Endothelial cell of umbilical vein (primary cell): ENCODE results near the gene THSD7B. TPM values are rescaled to one million over a fixed set of nuclear protein-coding genes. Genes with fewer than 3 reads are reported as not detected.

Experiments used
- BruUV-seq: library from RNA; stranded (reverse); fragments of 400-500 nt; replicated peaks from 2 replicates; lab custom pipeline; 2021; lab: Mats Ljungman, UMichigan
- CTCF ChIA-PET: fragments of 300-600, 350-600 bp; sonication (Branson Sonifier 250); formaldehyde crosslinking; loops from one replicate; lab custom pipeline; 2021; ENCODE audit warnings: antibody characterized with exemption, inconsistent platforms; lab: Charles Lee
- POLR2A ChIA-PET: fragments of 300-600, 350-600 bp; sonication (Branson Sonifier 250); formaldehyde crosslinking; loops from one replicate; lab custom pipeline; 2021; ENCODE audit warnings: antibody characterized with exemption, inconsistent platforms; lab: Charles Lee
- DNase-seq: peaks from one replicate; pipeline ENCODE4 v3.0.0-alpha.2; 2011; ENCODE audit warnings: low read depth, low spot score
- FAIRE-seq: peaks from 2 replicates; lab custom pipeline; 2011; peaks lifted over from hg19 to GRCh38; lab: Jason Lieb, UNC
- H2AFZ ChIP-seq: 2 replicates; pipeline ENCODE4 v1.6.0; 2012; ENCODE audit warnings: low read depth, low read length, control low read depth, inconsistent platforms
- H3K27ac ChIP-seq: 2 replicates; pipeline ENCODE4 v1.5.1; 2011; ENCODE audit warnings: low read depth, mild to moderate bottlenecking, control low read depth, low read length, moderate library complexity; ENCODE audit not compliant: insufficient read depth
- H3K27me3 ChIP-seq, 2 experiments: 2 replicates each; pipeline versions ENCODE4 v1.6.0 to v1.6.1; 2011; ENCODE audit warnings: low read length in 2 of 2, mixed read lengths in 1 of 2; ENCODE audit not compliant: control insufficient read depth in 2 of 2, insufficient read depth in 2 of 2
- H3K36me3 ChIP-seq, 2 experiments: 2 replicates in 1 of 2; 3 replicates in 1 of 2; pipeline ENCODE4 v1.5.1; 2011; ENCODE audit warnings: low read length in 2 of 2, mild to moderate bottlenecking in 1 of 2, moderate library complexity in 1 of 2; ENCODE audit not compliant: control insufficient read depth in 2 of 2, insufficient read depth in 2 of 2; ENCODE audit errors: extremely low read depth in 1 of 2
- H3K4me1 ChIP-seq: 3 replicates; pipeline ENCODE4 v1.5.1; 2011; ENCODE audit warnings: mild to moderate bottlenecking, low read length; ENCODE audit not compliant: control insufficient read depth, insufficient read depth; ENCODE audit errors: extremely low read depth
- H3K4me2 ChIP-seq: 2 replicates; pipeline ENCODE4 v1.6.1; 2011; ENCODE audit warnings: low read length, control low read depth, mixed read lengths; ENCODE audit not compliant: insufficient read depth
- H3K4me3 ChIP-seq, 3 experiments: fragments of 200-600 bp in 1 of 3; sonication (generic), shearing (Covaris generic) in 1 of 3; replicated peaks in 1 of 3; 2 replicates each; pipeline ENCODE4 v1.5.1; 2011 to 2016; ENCODE audit warnings: control low read depth in 3 of 3, low read length in 3 of 3, mild to moderate bottlenecking in 2 of 3, inconsistent platforms in 1 of 3, low read depth in 1 of 3, moderate library complexity in 1 of 3; ENCODE audit not compliant: insufficient read depth in 1 of 3
- H3K79me2 ChIP-seq: 2 replicates; pipeline ENCODE4 v1.6.0; 2012; ENCODE audit warnings: low read length, inconsistent platforms; ENCODE audit not compliant: control insufficient read depth, insufficient read depth
- H3K9ac ChIP-seq: replicated peaks from 2 replicates; pipeline ENCODE3; 2011; ENCODE audit warnings: low read length, control low read depth; ENCODE audit not compliant: insufficient read depth; ENCODE audit errors: extremely low read depth
- H3K9me1 ChIP-seq: replicated peaks from 3 replicates; pipeline ENCODE4 v1.6.0; 2011; ENCODE audit warnings: mild to moderate bottlenecking, low read length; ENCODE audit not compliant: control insufficient read depth, insufficient read depth; ENCODE audit errors: extremely low read depth
- H3K9me3 ChIP-seq: replicated peaks from 2 replicates; pipeline ENCODE4 v1.5.1; 2012; ENCODE audit warnings: low read length, inconsistent platforms; ENCODE audit not compliant: control insufficient read depth, insufficient read depth
- H4K20me1 ChIP-seq: replicated peaks from 2 replicates; pipeline ENCODE3; 2011; ENCODE audit warnings: mild to moderate bottlenecking, low read length; ENCODE audit not compliant: control insufficient read depth, insufficient read depth; ENCODE audit errors: extremely low read depth
- CTCF ChIP-seq, 2 donors: IDR thresholded peaks; 1 replicate in 1 of 2; 2 replicates in 1 of 2; pipeline ENCODE4 v1.5.1; 2011; ENCODE audit warnings: low read length in 2 of 2, mild to moderate bottlenecking in 2 of 2, moderate library complexity in 2 of 2, control low read depth in 1 of 2, inconsistent platforms in 1 of 2, low read depth in 1 of 2; ENCODE audit not compliant: insufficient read depth in 1 of 2; ENCODE audit errors: extremely low read depth in 1 of 2
- EZH2 ChIP-seq: IDR thresholded peaks from 2 replicates; pipeline ENCODE4 v1.6.1; 2012; ENCODE audit warnings: borderline replicate concordance, low read depth, mild to moderate bottlenecking, moderate library complexity, low read length, inconsistent platforms; ENCODE audit not compliant: severe bottlenecking
- FOS ChIP-seq: IDR thresholded peaks from 2 replicates; pipeline ENCODE4 v1.6.1; 2011; ENCODE audit warnings: mild to moderate bottlenecking, low read length, moderate library complexity, borderline replicate concordance; ENCODE audit not compliant: insufficient read depth
- GATA2 ChIP-seq: IDR thresholded peaks from 2 replicates; pipeline ENCODE4 v1.7.0; 2011; ENCODE audit warnings: low read depth, mild to moderate bottlenecking, moderate library complexity, mixed read lengths, low read length; ENCODE audit not compliant: insufficient read length, insufficient read depth
- JUN ChIP-seq: IDR thresholded peaks from 2 replicates; pipeline ENCODE4 v1.6.1; 2011; ENCODE audit warnings: borderline replicate concordance, low read depth; ENCODE audit not compliant: insufficient read length, insufficient read depth
- MYC ChIP-seq: IDR thresholded peaks from one replicate; pipeline ENCODE4 v1.6.1; 2011; ENCODE audit warnings: mild to moderate bottlenecking, low read depth, low read length
- POLR2A ChIP-seq: IDR thresholded peaks from 2 replicates; pipeline ENCODE4 v1.6.1; 2012; ENCODE audit warnings: low read depth, mild to moderate bottlenecking, control low read depth, low read length
- POLR2AphosphoS5 ChIP-seq: IDR thresholded peaks from 2 replicates; pipeline ENCODE4 v1.6.1; 2012; ENCODE audit warnings: low read depth, mild to moderate bottlenecking, control low read depth, low read length, moderate library complexity; ENCODE audit not compliant: insufficient read depth
- dilution Hi-C: fragments of 300-500 bp; cut with MboI; formaldehyde crosslinking; loops from one replicate; pipeline ENCODE4 v1.15.0; 2019; ENCODE audit warnings: low sequenced_read_pairs; ENCODE audit not compliant: extremely low pct_ligation_motif_present
- intact Hi-C: fragments of 100-400 bp; cut with micrococcal nuclease; formaldehyde crosslinking; loops from one replicate; pipeline ENCODE4 v1.10.0; 2022
- polyA plus RNA-seq, 4 experiments: library from polyadenylated mRNA; depleted of rRNA in 3 of 4; stranded (reverse) in 3 of 4; unstranded in 1 of 4; fragments of >200 nt; gene quantifications; 2 replicates each; pipeline versions ENCODE4 v1.2.1 to v1.2.3, GENCODE V29; 2011 to 2012; ENCODE audit warnings: missing spikeins in 1 of 4
- total RNA-seq: library from RNA; stranded (reverse); gene quantifications from 2 replicates; pipeline ENCODE4 v1.2.3, GENCODE V29; 2021
- TF ChIP-seq, protein P1 (sequence below): IDR thresholded peaks from 2 replicates; pipeline ENCODE4 v1.6.1; 2011; ENCODE audit not compliant: insufficient read depth, insufficient read length

THSD7B gene
- total and polyA plus RNA-seq, 2 donors (not counting 3 experiments of a cell fraction or from before 2014, with no cell fraction given): 0.04 TPM; not detected in 1

GRCh38 chr2:137233091-137233490, 467.7 kb downstream of the THSD7B start:
- DNase-seq (no peak), FAIRE-seq (no peak)
- no TSS peak for BruUV-seq
- ChIA-PET CTCF (no interaction called here), POLR2A (no interaction called here)
- dilution Hi-C loops (no loop called here), intact Hi-C loops (no loop called here)
- H3K36me3 ChIP-seq: no peaks in the 10 kb centered on the region
- H3K4me1 ChIP-seq: no peaks in the 10 kb centered on the region
- no peaks in the 10 kb centered on the region for H3K79me2 ChIP-seq
- TF ChIP-seq MYC: no peak
- TF ChIP-seq POLR2A: no peak
- TF ChIP-seq FOS: no peak
- TF ChIP-seq POLR2AphosphoS5: no peak
- TF ChIP-seq, protein P1, sequence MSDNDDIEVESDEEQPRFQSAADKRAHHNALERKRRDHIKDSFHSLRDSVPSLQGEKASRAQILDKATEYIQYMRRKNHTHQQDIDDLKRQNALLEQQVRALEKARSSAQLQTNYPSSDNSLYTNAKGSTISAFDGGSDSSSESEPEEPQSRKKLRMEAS: no peak
- TF ChIP-seq CTCF (IDR thresholded peaks at IDR 0.05; ENCODE audit: extremely low read depth in 1 of 2, insufficient read depth in 1 of 2, low read depth in 1 of 2, low read length in 2 of 2): no peak
- no peak for TF ChIP-seq JUN
- no peak for TF ChIP-seq EZH2
- no peak for TF ChIP-seq GATA2
- H3K9me1 ChIP-seq: no peaks in the 10 kb centered on the region
- no peak overlapping the region for H3K27ac ChIP-seq
- no peak overlapping the region for H3K4me2 ChIP-seq
- no peak overlapping the region for H3K9ac ChIP-seq
- no peak overlapping the region for H2AFZ ChIP-seq
- no peaks in the 10 kb centered on the region for H3K27me3 ChIP-seq
- H3K9me3 ChIP-seq: peaks cover 4% of the 10 kb centered on the region
- no peak overlapping the region for H3K4me3 ChIP-seq
- no peaks in the 10 kb centered on the region for H4K20me1 ChIP-seq
